NCI-H748 (cell line): Measurements from ENCODE around the gene RBL2.

Experiments used
- DNase-seq: peaks from one replicate; lab custom pipeline; 2025; ENCODE audit not compliant: unreplicated experiment; lab: John Stamatoyannopoulos, UW

Gene RBL2

GRCh38 chr16:53446090-53446489, 11.8 kb downstream of the RBL2 start:
- DNase-seq: no peak

GRCh38 chr16:53449816-53450517, 15.7 kb downstream of the RBL2 start:
- DNase-seq: no peak

GRCh38 chr16:53453928-53454327, 19.7 kb downstream of the RBL2 start:
- DNase-seq: no peak

- no peak for DNase-seq
Measured at GRCh38 chr16:53456625-53457024, 22.4 kb downstream of the RBL2 start.

GRCh38 chr16:53457670-53458069, 23.4 kb downstream of the RBL2 start:
- DNase-seq: no peak

- no peak for DNase-seq
Measured at GRCh38 chr16:53458635-53459034, 24.4 kb downstream of the RBL2 start.

- DNase-seq: no peak
Measured at GRCh38 chr16:53465606-53466280, 31.5 kb downstream of the RBL2 start.

GRCh38 chr16:53476867-53477266, 42.6 kb downstream of the RBL2 start:
- no peak for DNase-seq

- DNase-seq: no peak
Measured at GRCh38 chr16:53478965-53479364, 44.7 kb downstream of the RBL2 start.

- no peak for DNase-seq
Measured at GRCh38 chr16:53480394-53480793, 46.1 kb downstream of the RBL2 start.

GRCh38 chr16:53482123-53482522, 47.9 kb downstream of the RBL2 start:
- no peak for DNase-seq

- DNase-seq: no peak
Measured at GRCh38 chr16:53484542-53484941, 50.3 kb downstream of the RBL2 start.

GRCh38 chr16:53486230-53486629, 52.0 kb downstream of the RBL2 start:
- no peak for DNase-seq

- no peak for DNase-seq
Measured at GRCh38 chr16:53489755-53490154, 55.5 kb downstream of the RBL2 start.

GRCh38 chr16:53492503-53492902, 58.2 kb downstream of the RBL2 start:
- no peak for DNase-seq

- DNase-seq: no peak
Measured at GRCh38 chr16:53494636-53495035, 60.4 kb downstream of the RBL2 start.

GRCh38 chr16:53495325-53495724, 61.1 kb downstream of the RBL2 start:
- no peak for DNase-seq

GRCh38 chr16:53498984-53499383, 64.7 kb downstream of the RBL2 start:
- no peak for DNase-seq

- no peak for DNase-seq
Measured at GRCh38 chr16:53501216-53501859, 67.1 kb downstream of the RBL2 start.

GRCh38 chr16:53502331-53503269, 68.3 kb downstream of the RBL2 start, which contains the start of gene AKTIP:
TSS of gene AKTIP (minus strand) at chr16:53503209. CDS start at chr16:53500259, 2,950 bp downstream.
- peak; percentile 82 for DNase-seq
